ENCODE data around the gene ZNF12. TPM values are rescaled to one million over a fixed set of nuclear protein-coding genes. Genes with fewer than 3 reads are reported as not detected.

The ZNF12 gene
- total and polyA plus RNA-seq, 2 donors (not counting 1 experiment from before 2014, with no cell fraction given): 6.3 to 41.3 TPM

DNA sequence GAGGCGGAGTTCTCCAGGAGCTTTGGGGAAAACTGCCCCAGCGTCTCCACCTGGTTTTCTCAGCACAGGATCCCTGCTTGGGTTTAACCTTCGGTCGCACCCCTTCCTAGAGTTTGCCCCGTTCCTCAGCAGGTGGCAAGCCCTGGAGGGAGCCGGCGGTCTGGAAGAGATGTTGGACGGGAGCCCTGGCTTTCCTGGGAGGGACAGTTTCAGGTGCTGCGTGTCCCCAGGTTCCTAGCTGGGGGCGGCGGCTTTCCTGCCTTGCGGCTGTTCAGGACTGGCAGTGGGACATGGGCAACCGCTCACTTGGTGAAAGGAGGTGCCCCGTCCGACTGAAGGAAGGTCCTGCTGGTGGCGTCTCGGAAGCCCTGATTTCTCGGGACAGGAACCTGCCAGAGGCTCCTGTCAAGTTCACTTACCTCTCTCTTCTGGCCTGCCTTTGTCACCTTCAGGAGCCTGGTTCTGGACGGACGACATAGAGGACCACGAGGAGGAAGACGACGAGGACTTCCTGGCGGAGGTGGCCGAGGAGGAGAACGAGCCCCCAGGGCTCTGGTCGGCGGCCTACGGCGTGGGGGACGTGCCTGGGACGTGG, 54.8 kb downstream of the ZNF12 start:
- no peaks in the 10 kb centered on the region for H3K4me1 ChIP-seq (ENCODE audit: control insufficient read depth in 2 of 2, insufficient read depth in 2 of 2, low read length in 2 of 2)
- DNase-seq: no peak
- H3K9me3 Mint-ChIP-seq (ENCODE audit: insufficient read depth): no peaks in the 10 kb centered on the region
- ChIA-PET POLR2A (no interaction called here), CTCF (no interaction called here)
- 99% methylated on average over 32 of the region's 32 CpGs for WGBS (ENCODE audit: insufficient coverage)
- no peak overlapping the region for H3K4me3 Mint-ChIP-seq
- peaks cover 0 to 50% of the 10 kb centered on the region in 2 experiments for H3K36me3 ChIP-seq (replicated peaks in 1 of 2; ENCODE audit: control extremely low read depth in 1 of 2, control insufficient read depth in 1 of 2, extremely low read depth in 1 of 2, insufficient read depth in 2 of 2, low read length in 1 of 2)
- H3K4me1 Mint-ChIP-seq: no peaks in the 10 kb centered on the region
- no peak overlapping the region for H3K27ac Mint-ChIP-seq
- H3K79me2 ChIP-seq (ENCODE audit: control insufficient read depth, insufficient read depth, low read length): peaks cover 20% of the 10 kb centered on the region
- ATAC-seq (ENCODE audit: low read depth): no peak
- no peaks in the 10 kb centered on the region for H3K27me3 Mint-ChIP-seq
- no peak overlapping the region for H3K4me2 ChIP-seq (replicated peaks; ENCODE audit: low read depth, low read length, poor library complexity, severe bottlenecking)
- intact Hi-C loops (cut with micrococcal nuclease): no loop called here
- H3K27ac ChIP-seq (ENCODE audit: low read length in 2 of 2): no peak overlapping the region
- peaks cover 0 to 24% (median 0%) of the 10 kb centered on the region in 3 donors for H3K9me3 ChIP-seq (ENCODE audit: control extremely low read depth in 1 of 3, control insufficient read depth in 2 of 3, insufficient read depth in 1 of 3, low read length in 2 of 3)
- no peak overlapping the region for H3K9ac ChIP-seq (ENCODE audit: low read length)
- no peaks in the 10 kb centered on the region for H3K27me3 ChIP-seq (replicated peaks in 1 of 4; ENCODE audit: control extremely low read depth in 1 of 4, control insufficient read depth in 3 of 4, insufficient read depth in 4 of 4, low read length in 3 of 4)
- no peak overlapping the region for H3K4me3 ChIP-seq (ENCODE audit: control extremely low read depth in 1 of 5, extremely low read depth in 1 of 5, insufficient read depth in 1 of 5, low read depth in 2 of 5, low read length in 4 of 5)
- H2AFZ ChIP-seq (ENCODE audit: insufficient read depth, low read depth, low read length, poor library complexity, severe bottlenecking): no peak overlapping the region
- peaks cover 44% of the 10 kb centered on the region for H4K20me1 ChIP-seq (ENCODE audit: control insufficient read depth, insufficient read depth, low read length, poor library complexity, severe bottlenecking)
- TF ChIP-seq EZH2 (IDR thresholded peaks at IDR 0.05; ENCODE audit: borderline replicate concordance, insufficient read depth, low read depth, low read length, poor library complexity, severe bottlenecking): no peak
- TF ChIP-seq CTCF (IDR thresholded peaks at IDR 0.05): no peak

DNA sequence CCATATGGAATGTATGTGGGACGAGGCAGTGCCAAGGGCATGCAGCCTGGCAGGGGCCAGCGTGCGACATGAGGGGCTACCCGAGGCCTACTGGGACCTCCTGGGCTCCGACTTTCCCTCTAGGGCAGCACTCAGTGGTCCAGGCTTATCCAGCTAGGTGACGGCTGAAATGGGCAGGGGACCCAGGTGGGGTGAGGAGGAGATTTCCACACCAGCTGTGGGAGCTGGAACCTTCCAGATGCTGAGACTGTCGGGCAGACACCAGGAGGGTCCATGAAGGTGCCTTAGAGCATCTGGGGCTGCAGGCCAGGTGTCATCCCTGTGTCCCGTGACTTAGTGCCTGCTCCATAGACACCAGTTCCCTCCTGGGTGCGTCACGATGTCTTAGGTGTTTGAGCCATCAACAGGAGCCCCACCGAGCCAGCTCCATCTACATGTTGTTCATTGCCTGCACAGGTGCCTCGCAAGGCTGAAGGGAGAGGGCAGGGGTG, 56.2 kb downstream of the ZNF12 start:
- Histone ChIP-seq H3K4me1 (ENCODE audit: control insufficient read depth in 2 of 2, insufficient read depth in 2 of 2, low read length in 2 of 2) (no peaks in the 10 kb centered on the region), H3K79me2 (ENCODE audit: control insufficient read depth, insufficient read depth, low read length) (peaks cover 16% of the 10 kb centered on the region), H3K27me3 (replicated peaks in 1 of 4; ENCODE audit: control extremely low read depth in 1 of 4, control insufficient read depth in 3 of 4, insufficient read depth in 4 of 4, low read length in 3 of 4) (no peaks in the 10 kb centered on the region), H3K4me3 (ENCODE audit: control extremely low read depth in 1 of 5, extremely low read depth in 1 of 5, insufficient read depth in 1 of 5, low read depth in 2 of 5, low read length in 4 of 5) (no peak overlapping the region), H3K9ac (ENCODE audit: low read length) (no peak overlapping the region), H3K36me3 (replicated peaks in 1 of 2; ENCODE audit: control extremely low read depth in 1 of 2, control insufficient read depth in 1 of 2, extremely low read depth in 1 of 2, insufficient read depth in 2 of 2, low read length in 1 of 2) (peaks cover 0 to 58% of the 10 kb centered on the region in 2 experiments), H3K9me3 (ENCODE audit: control extremely low read depth in 1 of 3, control insufficient read depth in 2 of 3, insufficient read depth in 1 of 3, low read length in 2 of 3) (peaks cover 0 to 24% (median 0%) of the 10 kb centered on the region in 3 donors), H2AFZ (ENCODE audit: insufficient read depth, low read depth, low read length, poor library complexity, severe bottlenecking) (no peak overlapping the region), H3K4me2 (replicated peaks; ENCODE audit: low read depth, low read length, poor library complexity, severe bottlenecking) (no peak overlapping the region), H3K27ac (ENCODE audit: low read length in 2 of 2) (no peak overlapping the region), H4K20me1 (ENCODE audit: control insufficient read depth, insufficient read depth, low read length, poor library complexity, severe bottlenecking) (peaks cover 52% of the 10 kb centered on the region)
- no peaks in the 10 kb centered on the region for H3K9me3 Mint-ChIP-seq (ENCODE audit: insufficient read depth)
- DNase-seq (no peak), ATAC-seq (ENCODE audit: low read depth) (no peak)
- ChIA-PET POLR2A (interaction anchor here (1.3 kb wide), 1 partner anchor 10 kb away, joined by 3 read pairs; no protein-coding TSS in a partner anchor), CTCF (no interaction called here)
- no peaks in the 10 kb centered on the region for H3K27me3 Mint-ChIP-seq
- intact Hi-C loops (cut with micrococcal nuclease): no loop called here
- no peak overlapping the region for H3K27ac Mint-ChIP-seq
- no peak for TF ChIP-seq CTCF (IDR thresholded peaks at IDR 0.05)
- no peak for TF ChIP-seq EZH2 (IDR thresholded peaks at IDR 0.05; ENCODE audit: borderline replicate concordance, insufficient read depth, low read depth, low read length, poor library complexity, severe bottlenecking)
- H3K4me1 Mint-ChIP-seq: no peaks in the 10 kb centered on the region
- H3K4me3 Mint-ChIP-seq: no peak overlapping the region
- 99% methylated on average over 11 of the region's 12 CpGs for WGBS (ENCODE audit: insufficient coverage)

All from B cell (primary cell).